Right atrium auricular region (tissue), 2 donors: ENCODE results near the gene CTBP1. TPM values are rescaled to one million over a fixed set of nuclear protein-coding genes. Genes with fewer than 3 reads are reported as not detected.
A peak's percentile ranks its signal among the peaks of the same experiment; 100 is the strongest.

Experiments
- DNase-seq: peaks from one replicate; pipeline ENCODE4 v3.0.0-alpha.2; 2019; ENCODE audit warnings: low spot score
- H3K27ac ChIP-seq, 2 donors: fragments of 200-600 bp; sonication (generic); 1 replicate in 1 of 2; 2 replicates in 1 of 2; pipeline ENCODE4 v1.5.1; 2016 to 2019
- H3K27me3 ChIP-seq, 2 donors: fragments of 200-600 bp; sonication (generic); one replicate each; pipeline versions ENCODE4 v1.5.1 to v1.6.0; 2017 to 2019
- H3K36me3 ChIP-seq: fragments of 200-600 bp; sonication (generic); one replicate; pipeline ENCODE4 v1.5.1; 2016
- H3K4me1 ChIP-seq, 2 donors: fragments of 200-600 bp; sonication (generic); one replicate each; pipeline versions ENCODE4 v1.5.1 to v1.6.0; 2017 to 2019
- H3K4me3 ChIP-seq, 2 donors: fragments of 200-600 bp; sonication (generic); 1 replicate in 1 of 2; 2 replicates in 1 of 2; pipeline ENCODE4 v1.5.1; 2017 to 2019; ENCODE audit warnings: mild to moderate bottlenecking in 1 of 2, moderate library complexity in 1 of 2
- H3K9me3 ChIP-seq, 2 donors: fragments of 200-600 bp; sonication (generic); one replicate each; pipeline ENCODE4 v1.5.1; 2019
- CTCF ChIP-seq, 2 donors: fragments of 200-600 bp; sonication (generic); IDR thresholded peaks; one replicate each; pipeline ENCODE4 v1.5.1; 2019; ENCODE audit warnings: antibody characterized with exemption in 2 of 2
- total RNA-seq, 2 donors: library from RNA; depleted of rRNA; stranded (reverse); fragments of >200 nt; gene quantifications; one replicate each; pipeline ENCODE4 v1.1.0, GENCODE V29; 2016

The CTBP1 gene
- total RNA-seq, 2 donors from 2014 or later, result 104 to 140 TPM

- no peak for TF ChIP-seq CTCF (IDR thresholded peaks at IDR 0.05)
- Histone ChIP-seq H3K4me1 (peaks cover 0 to 14% of the 10 kb centered on the region in 2 donors), H3K4me3 (peak overlapping the region in 1 of 2 donors; percentile 21), H3K36me3 (no peaks in the 10 kb centered on the region), H3K27me3 (no peaks in the 10 kb centered on the region), H3K9me3 (no peaks in the 10 kb centered on the region), H3K27ac (peak overlapping the region; percentile 12 to 26)
- DNase-seq, result peak; percentile 54
These were observed 49.2 kb downstream of the CTBP1 start for GRCh38 chr4:1199556-1200331.

DNA sequence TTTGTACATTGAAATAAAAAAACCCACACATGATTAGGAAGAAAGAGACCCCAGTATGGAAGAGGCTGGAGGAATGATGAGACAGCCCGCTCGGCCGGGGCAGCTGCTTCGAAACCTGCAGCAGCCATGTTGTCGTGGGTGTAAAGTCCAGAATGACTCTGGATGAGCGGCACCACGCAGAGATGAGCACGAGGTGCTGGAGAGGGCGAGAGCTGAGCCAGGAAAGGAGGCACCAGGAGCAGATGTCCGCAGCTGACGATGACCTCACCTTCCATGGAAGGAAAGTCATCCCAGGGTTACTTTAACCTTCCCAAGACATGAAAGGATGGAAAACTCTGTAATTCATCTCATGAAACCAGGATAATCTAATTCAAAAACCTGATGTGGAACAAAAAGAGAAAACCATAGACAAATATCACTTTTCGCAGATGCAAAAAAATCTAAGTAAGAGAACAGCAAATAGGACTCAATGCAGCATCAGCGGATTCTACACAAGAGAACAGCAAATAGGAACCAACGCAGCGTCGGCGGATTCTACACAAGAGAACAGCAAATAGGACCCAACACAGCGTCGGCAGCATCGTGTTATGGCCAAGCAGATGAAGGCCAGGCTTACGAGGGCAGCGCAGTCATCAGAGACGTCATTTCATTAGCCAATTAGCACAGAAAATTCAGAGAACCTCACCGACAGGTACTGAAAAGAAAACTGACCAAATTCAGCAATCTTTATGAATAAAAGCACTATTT, 50.7 kb downstream of the CTBP1 start:
- Histone ChIP-seq H3K4me1 (peaks cover 0 to 27% of the 10 kb centered on the region in 2 donors), H3K9me3 (no peaks in the 10 kb centered on the region), H3K4me3 (no peak overlapping the region), H3K27me3 (no peaks in the 10 kb centered on the region), H3K36me3 (no peaks in the 10 kb centered on the region), H3K27ac (no peak overlapping the region)
- no peak for TF ChIP-seq CTCF (IDR thresholded peaks at IDR 0.05)
- peak; percentile 56 for DNase-seq

DNA sequence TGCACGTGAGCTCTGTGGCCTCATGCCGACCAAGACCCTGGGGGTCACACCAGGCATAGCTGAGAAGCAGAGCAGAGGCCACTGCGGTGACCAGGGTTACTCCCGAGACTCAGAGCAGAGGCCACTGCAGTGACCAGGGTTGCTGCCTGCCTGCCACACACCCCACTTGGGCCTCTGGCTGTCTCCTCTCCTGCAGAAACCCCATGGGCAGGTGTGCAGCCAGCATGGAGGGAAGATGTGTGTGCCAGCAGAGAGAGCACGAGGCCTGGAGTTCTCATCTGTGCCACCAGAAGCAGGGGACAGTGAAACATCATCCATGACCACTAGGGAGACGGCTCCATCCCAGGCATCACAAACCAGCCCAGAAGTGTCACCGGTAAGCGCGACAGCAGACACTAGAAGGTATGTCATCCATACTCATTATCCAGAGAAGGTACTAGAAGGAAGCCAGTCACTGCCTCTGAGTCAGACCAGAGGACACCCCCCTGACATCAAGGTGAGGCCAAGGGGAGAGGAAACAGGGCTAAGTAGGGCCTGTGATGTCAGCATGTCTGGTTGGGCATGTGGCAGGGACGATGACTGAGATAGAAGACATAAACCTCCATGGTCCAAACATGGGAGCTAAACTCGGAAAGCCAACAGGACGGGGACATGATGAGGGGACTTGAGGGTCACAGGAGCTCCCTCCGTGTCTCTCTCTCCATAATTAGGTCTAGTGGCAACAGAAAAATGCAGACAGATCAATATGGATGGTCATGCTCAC, 52.3 kb downstream of the CTBP1 start:
- peaks cover 0 to 43% of the 10 kb centered on the region in 2 donors for H3K4me1 ChIP-seq
- no peaks in the 10 kb centered on the region for H3K36me3 ChIP-seq
- TF ChIP-seq CTCF (IDR thresholded peaks at IDR 0.05), result no peak
- H3K27me3 ChIP-seq, result no peaks in the 10 kb centered on the region
- no peak overlapping the region for H3K4me3 ChIP-seq
- no peaks in the 10 kb centered on the region for H3K9me3 ChIP-seq
- peak; percentile 56 for DNase-seq
- H3K27ac ChIP-seq, result no peak overlapping the region

DNA sequence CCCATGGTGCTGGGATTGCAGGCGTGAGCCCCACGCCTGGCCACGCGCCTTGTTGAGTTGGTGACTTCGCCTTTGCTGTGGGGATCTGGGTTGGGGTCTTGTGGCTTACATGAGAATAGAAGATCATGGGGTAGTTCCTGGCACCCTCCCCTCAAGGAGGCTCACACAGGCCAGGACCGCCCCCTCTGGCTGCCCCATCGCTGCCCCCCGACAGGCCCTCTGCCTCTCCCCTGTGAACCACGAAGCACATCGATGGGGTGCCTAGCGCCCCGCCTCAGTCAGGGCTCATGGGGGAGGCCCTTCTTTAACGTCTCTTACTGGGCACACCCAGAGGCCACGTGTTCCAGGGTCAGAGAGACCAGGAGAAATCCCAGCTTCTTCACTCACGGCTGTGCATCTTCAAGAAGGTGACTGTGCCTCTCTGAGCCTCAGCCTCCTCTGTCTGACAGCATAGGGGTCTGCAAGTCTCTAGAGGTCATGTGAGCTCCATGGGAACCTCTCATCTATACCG, 53.0 kb downstream of the CTBP1 start:
- Histone ChIP-seq H3K36me3 (no peaks in the 10 kb centered on the region), H3K27ac (no peak overlapping the region), H3K4me3 (no peak overlapping the region), H3K9me3 (no peaks in the 10 kb centered on the region), H3K27me3 (no peaks in the 10 kb centered on the region), H3K4me1 (peaks cover 0 to 44% of the 10 kb centered on the region in 2 donors)
- DNase-seq, result peak; percentile 55
- TF ChIP-seq CTCF (IDR thresholded peaks at IDR 0.05), result no peak

DNA sequence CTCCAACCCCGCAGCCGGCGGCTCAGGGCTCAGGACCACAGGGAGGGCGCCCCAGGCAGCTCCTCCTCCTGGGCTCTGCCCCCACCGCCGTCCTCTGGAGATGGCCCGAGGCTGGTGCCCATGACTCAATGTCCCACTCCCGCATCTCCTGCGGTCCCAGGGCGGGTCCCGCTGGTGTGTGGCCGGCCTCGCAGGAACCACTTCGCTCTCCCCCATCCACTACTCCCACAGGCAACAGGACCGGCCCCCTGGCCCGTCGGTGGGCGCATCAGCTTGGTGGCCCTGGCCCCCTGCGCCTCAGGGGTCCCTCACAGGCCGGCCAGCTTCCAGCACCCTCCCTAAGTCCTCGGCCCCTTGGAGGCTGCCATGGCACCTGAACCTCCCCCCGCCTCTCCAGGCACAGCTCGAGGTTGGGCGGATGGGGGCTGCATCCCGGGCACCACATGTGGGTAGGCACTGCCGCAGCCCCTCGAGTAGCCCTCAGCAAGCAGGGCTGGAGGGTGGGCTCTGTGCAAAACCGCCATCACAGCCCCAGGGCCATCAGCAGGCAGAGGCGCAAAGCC, 53.7 kb downstream of the CTBP1 start:
- Histone ChIP-seq H3K27ac (peak overlapping the region in 1 of 2 donors; percentile 77), H3K9me3 (no peaks in the 10 kb centered on the region), H3K4me1 (peaks cover 0 to 36% of the 10 kb centered on the region in 2 donors), H3K36me3 (no peaks in the 10 kb centered on the region), H3K27me3 (no peaks in the 10 kb centered on the region), H3K4me3 (peak overlapping the region in 1 of 2 donors; percentile 16)
- no peak for TF ChIP-seq CTCF (IDR thresholded peaks at IDR 0.05)
- DNase-seq, result peak; percentile 57
